Stomach (tissue), 9 donors: ENCODE measurements around the gene ADCY9. TPM values are rescaled to one million over a fixed set of nuclear protein-coding genes. Genes with fewer than 3 reads are reported as not detected.

Source experiments
- DNase-seq, 2 donors: peaks; one replicate each; pipeline versions ENCODE4 v3.0.0 to v3.0.0-alpha.2; 2013 to 2019
- H3K27ac ChIP-seq, 5 donors: fragments of 200-600 bp in 4 of 5; sonication (generic) in 4 of 5; one replicate each; pipeline ENCODE4 v1.5.1; 2013 to 2019; ENCODE audit warnings: mild to moderate bottlenecking in 1 of 5, moderate library complexity in 1 of 5
- H3K27me3 ChIP-seq, 3 donors: fragments of 200-600 bp; sonication (generic); one replicate each; pipeline ENCODE4 v1.5.1; 2017 to 2019; ENCODE audit warnings: mixed run types in 1 of 3
- H3K36me3 ChIP-seq, 4 donors: fragments of 200-600 bp; sonication (generic); 1 replicate in 3 of 4; 2 replicates in 1 of 4; pipeline ENCODE4 v1.5.1; 2016 to 2019
- H3K4me1 ChIP-seq, 4 donors: fragments of 200-600 bp; sonication (generic); one replicate each; pipeline ENCODE4 v1.5.1; 2016 to 2019
- H3K4me3 ChIP-seq, 4 donors: fragments of 200-600 bp; sonication (generic) in 3 of 4; one replicate each; pipeline ENCODE4 v1.5.1; 2016 to 2019; ENCODE audit warnings: mild to moderate bottlenecking in 1 of 4
- H3K9me3 ChIP-seq, 4 donors: fragments of 200-600 bp; sonication (generic); one replicate each; pipeline ENCODE4 v1.5.1; 2016 to 2019
- EP300 ChIP-seq: sonication (generic); formaldehyde crosslinking; IDR thresholded peaks from one replicate; pipeline ENCODE4 v1.6.1; 2017; ENCODE audit warnings: antibody characterized with exemption
- POLR2A ChIP-seq, 4 donors: fragments of 450-650 bp; IDR thresholded peaks; one replicate each; pipeline ENCODE4 v1.6.1; 2016; ENCODE audit warnings: antibody characterized with exemption in 4 of 4, control low read depth in 2 of 4, mild to moderate bottlenecking in 1 of 4, moderate library complexity in 1 of 4
- POLR2AphosphoS5 ChIP-seq, 3 donors: sonication (generic); formaldehyde crosslinking; IDR thresholded peaks; one replicate each; pipeline ENCODE4 v1.6.1; 2016; ENCODE audit warnings: antibody characterized with exemption in 3 of 3
- WGBS, 5 donors: extraction: QIAGEN DNeasy Blood & Tissue Kit in 3 of 5; methylation state at CpG; one replicate each; pipeline versions ENCODE4 v1.1.5 to v1.1.7; 2013 to 2018; 5-methylcytosine and 5-hydroxymethylcytosine counted together
- intact Hi-C: fragments of 100-400 bp; cut with DNase I; formaldehyde crosslinking; loops from one replicate; pipeline ENCODE4 v1.15.1; 2023; ENCODE audit warnings: low total_unique reads
- polyA plus RNA-seq, 3 donors: library from polyadenylated mRNA; stranded (reverse); fragments of 200-250 nt; gene quantifications; one replicate each; pipeline ENCODE4 v1.2.3, GENCODE V29; 2013
- total RNA-seq, 5 donors: library from RNA; depleted of rRNA; stranded (reverse); fragments of >200 nt; gene quantifications; one replicate each; pipeline versions ENCODE4 v1.1.0 to v1.2.3, GENCODE V29; 2014 to 2016
- TF ChIP-seq, protein P1 (sequence below), 7 experiments: fragments of 450-650 bp in 4 of 7; fragments of 200-600 bp in 3 of 7; sonication (generic) in 3 of 7; IDR thresholded peaks; one replicate each; pipeline ENCODE4 v1.5.1; 2016 to 2019; ENCODE audit warnings: antibody characterized with exemption in 7 of 7, control low read depth in 2 of 7, mild to moderate bottlenecking in 1 of 7
- donor health status: healthy with polysubstance abuse.
- donor health status: Bipolar disorder and iron deficiency.
- donor health status: healthy.

ADCY9 gene
- total and polyA plus RNA-seq, 8 donors, result 1.7 to 55.0 (median 12.9) TPM

DNA sequence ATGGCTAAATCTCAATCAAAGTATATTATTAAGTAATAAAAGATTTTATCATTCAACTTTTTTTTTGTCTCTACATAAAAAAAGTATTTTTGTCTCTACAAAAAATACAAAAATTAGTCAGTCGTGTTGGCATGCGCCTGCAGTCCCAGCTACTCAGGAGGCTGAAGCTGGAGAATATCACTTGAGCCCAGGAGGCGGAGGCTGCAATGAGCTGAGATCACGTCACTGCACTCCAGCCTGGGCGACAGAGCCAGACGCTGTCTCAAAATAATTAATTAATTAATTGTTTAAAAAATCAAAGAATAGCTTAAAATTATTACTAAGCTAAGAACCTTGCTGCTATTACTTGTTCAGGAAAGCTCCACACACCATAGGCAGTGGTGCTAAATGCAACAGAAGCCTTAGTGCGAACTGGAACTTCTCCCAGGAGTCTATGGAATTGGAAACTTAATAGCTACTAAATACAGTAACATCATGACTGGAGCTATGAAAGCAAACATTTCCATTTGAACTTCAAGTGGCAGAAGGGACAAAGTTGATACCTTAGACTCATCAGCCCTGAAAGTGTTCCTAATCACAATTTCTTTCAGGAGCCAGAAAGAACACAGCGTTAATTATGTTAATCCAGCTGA, 22.6 kb downstream of the ADCY9 start:
- TF ChIP-seq POLR2AphosphoS5 (IDR thresholded peaks at IDR 0.05), result peak in 1 of 3 donors; percentile 57
- TF ChIP-seq, protein P1, sequence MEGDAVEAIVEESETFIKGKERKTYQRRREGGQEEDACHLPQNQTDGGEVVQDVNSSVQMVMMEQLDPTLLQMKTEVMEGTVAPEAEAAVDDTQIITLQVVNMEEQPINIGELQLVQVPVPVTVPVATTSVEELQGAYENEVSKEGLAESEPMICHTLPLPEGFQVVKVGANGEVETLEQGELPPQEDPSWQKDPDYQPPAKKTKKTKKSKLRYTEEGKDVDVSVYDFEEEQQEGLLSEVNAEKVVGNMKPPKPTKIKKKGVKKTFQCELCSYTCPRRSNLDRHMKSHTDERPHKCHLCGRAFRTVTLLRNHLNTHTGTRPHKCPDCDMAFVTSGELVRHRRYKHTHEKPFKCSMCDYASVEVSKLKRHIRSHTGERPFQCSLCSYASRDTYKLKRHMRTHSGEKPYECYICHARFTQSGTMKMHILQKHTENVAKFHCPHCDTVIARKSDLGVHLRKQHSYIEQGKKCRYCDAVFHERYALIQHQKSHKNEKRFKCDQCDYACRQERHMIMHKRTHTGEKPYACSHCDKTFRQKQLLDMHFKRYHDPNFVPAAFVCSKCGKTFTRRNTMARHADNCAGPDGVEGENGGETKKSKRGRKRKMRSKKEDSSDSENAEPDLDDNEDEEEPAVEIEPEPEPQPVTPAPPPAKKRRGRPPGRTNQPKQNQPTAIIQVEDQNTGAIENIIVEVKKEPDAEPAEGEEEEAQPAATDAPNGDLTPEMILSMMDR (IDR thresholded peaks at IDR 0.05), result no peak
- intact Hi-C loops, result no loop called here
- peak overlapping the region in 1 of 4 donors; percentile 9 for H3K4me3 ChIP-seq
- 68 to 89% (median 77%) methylated on average over 8 of the region's 8 CpGs for WGBS, 5 donors
- peak overlapping the region in 4 of 5 donors; percentile 29 to 79 (median 56) for H3K27ac ChIP-seq
- peaks cover 16 to 82% (median 56%) of the 10 kb centered on the region in 4 donors for H3K4me1 ChIP-seq
- no peaks in the 10 kb centered on the region for H3K27me3 ChIP-seq
- no peaks in the 10 kb centered on the region for H3K9me3 ChIP-seq
- no peaks in the 10 kb centered on the region for H3K36me3 ChIP-seq
- peak in 1 of 2 donors; percentile 40 for DNase-seq

GRCh38 chr16:4092547-4093265, 23.5 kb downstream of the ADCY9 start:
- no peaks in the 10 kb centered on the region for H3K36me3 ChIP-seq
- H3K27me3 ChIP-seq, result no peaks in the 10 kb centered on the region
- H3K9me3 ChIP-seq, result no peaks in the 10 kb centered on the region
- TF ChIP-seq POLR2AphosphoS5 (IDR thresholded peaks at IDR 0.05) (no peak), EP300 (no peak), POLR2A (IDR thresholded peaks at IDR 0.05) (no peak)
- TF ChIP-seq, protein P1 (IDR thresholded peaks at IDR 0.05), result no peak
- H3K4me3 ChIP-seq, result no peak overlapping the region
- peak overlapping the region in 2 of 5 donors; percentile 52 to 79 for H3K27ac ChIP-seq
- intact Hi-C loops, result no loop called here
- DNase-seq, result no peak
- peaks cover 11 to 82% (median 51%) of the 10 kb centered on the region in 4 donors for H3K4me1 ChIP-seq
- 76 to 88% (median 84%) methylated on average over 5 of the region's 5 CpGs for WGBS, 5 donors

DNA sequence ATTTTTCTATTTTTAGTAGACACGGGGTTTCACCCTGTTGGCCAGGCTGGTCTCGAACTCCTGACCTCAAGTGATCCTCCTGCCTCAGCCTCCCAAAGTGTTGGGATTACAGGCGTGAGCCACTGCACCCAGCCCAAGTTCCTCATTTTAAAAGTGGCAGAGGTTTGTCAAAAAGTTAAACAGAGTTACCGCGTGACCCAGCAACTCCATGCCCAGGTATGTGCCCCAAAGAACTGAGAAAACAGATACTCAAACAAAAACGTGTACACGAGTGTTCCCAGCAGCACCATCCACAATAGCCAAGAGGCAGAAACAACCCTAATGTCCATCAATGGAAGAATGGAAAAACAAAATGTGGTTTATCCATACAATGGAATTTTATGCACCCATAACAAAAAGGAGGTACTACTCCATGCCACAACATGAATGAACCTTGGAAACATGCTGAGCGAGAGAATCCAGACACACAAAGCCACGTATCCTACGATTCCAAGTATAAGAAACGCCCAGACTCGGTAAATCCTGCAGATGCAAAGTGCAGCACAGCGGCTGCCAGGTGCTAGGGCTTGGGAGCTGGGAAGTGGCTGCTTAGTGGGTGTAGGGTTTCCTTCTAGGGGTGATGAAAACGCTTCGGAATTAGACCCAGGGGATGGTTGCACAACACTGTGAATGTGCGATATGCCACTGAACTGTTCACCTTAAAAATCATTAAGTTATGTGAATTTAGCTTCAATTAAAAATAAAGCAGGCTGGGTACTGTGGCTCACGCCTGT, 24.8 kb downstream of the ADCY9 start:
- Histone ChIP-seq H3K4me1 (peaks cover 8 to 78% (median 47%) of the 10 kb centered on the region in 4 donors), H3K9me3 (no peaks in the 10 kb centered on the region), H3K27me3 (no peaks in the 10 kb centered on the region), H3K36me3 (no peaks in the 10 kb centered on the region), H3K4me3 (no peak overlapping the region), H3K27ac (peak overlapping the region in 1 of 5 donors; percentile 76)
- WGBS, 5 donors, result 82 to 89% (median 86%) methylated on average over 17 of the region's 17 CpGs
- no peak for DNase-seq
- TF ChIP-seq EP300 (no peak), POLR2AphosphoS5 (IDR thresholded peaks at IDR 0.05) (no peak), POLR2A (IDR thresholded peaks at IDR 0.05) (no peak)
- TF ChIP-seq, protein P1 (IDR thresholded peaks at IDR 0.05), result no peak
- intact Hi-C loops, result no loop called here

- no peaks in the 10 kb centered on the region for H3K27me3 ChIP-seq
- peaks cover 8 to 74% (median 43%) of the 10 kb centered on the region in 4 donors for H3K4me1 ChIP-seq
- 2 to 8% (median 5%) methylated on average over 12 of the region's 12 CpGs for WGBS, 5 donors
- peak overlapping the region; percentile 41 to 76 (median 60) for H3K27ac ChIP-seq
- H3K36me3 ChIP-seq, result no peaks in the 10 kb centered on the region
- H3K9me3 ChIP-seq, result no peaks in the 10 kb centered on the region
- peak in 1 of 2 donors; percentile 65 for DNase-seq
- H3K4me3 ChIP-seq, result peak overlapping the region in 3 of 4 donors; percentile 4 to 21 (median 21)
- intact Hi-C loops, result no loop called here
- peak in 1 of 3 donors; percentile 25 for TF ChIP-seq POLR2AphosphoS5 (IDR thresholded peaks at IDR 0.05)
- TF ChIP-seq, protein P1 (IDR thresholded peaks at IDR 0.05), result no peak
These were observed 25.8 kb downstream of the ADCY9 start for GRCh38 chr16:4090351-4090851.
